Adipocyte (in vitro differentiated cells): ENCODE measurements around the gene ZNF783.
A peak's percentile ranks its signal among the peaks of the same experiment; 100 is the strongest.
"Not testable (repeated sequence)": the region's sequence is repeated elsewhere in the genome, so short reads cannot be mapped to it uniquely, and the experiment has no call there.

Source experiments
- DNase-seq: peaks from one replicate; pipeline ENCODE4 v3.0.0-alpha.2; 2015; ENCODE audit warnings: low read depth
- H3K27me3 ChIP-seq: replicated peaks from 2 replicates; pipeline ENCODE4 v1.7.0; 2013; ENCODE audit warnings: mild to moderate bottlenecking, low read length, moderate library complexity; ENCODE audit not compliant: control insufficient read depth, insufficient read depth
- H3K36me3 ChIP-seq: 2 replicates; pipeline ENCODE4 v1.7.0; 2013; ENCODE audit warnings: low read length, mild to moderate bottlenecking, moderate library complexity; ENCODE audit not compliant: control insufficient read depth, insufficient read depth, severe bottlenecking
- H3K4me1 ChIP-seq: 2 replicates; pipeline ENCODE4 v1.7.0; 2013; ENCODE audit warnings: mild to moderate bottlenecking, low read length, moderate library complexity; ENCODE audit not compliant: control insufficient read depth, insufficient read depth
- H3K4me3 ChIP-seq: 2 replicates; pipeline ENCODE4 v1.7.0; 2013; ENCODE audit warnings: mild to moderate bottlenecking, low read length, moderate library complexity
- H3K9ac ChIP-seq: 2 replicates; pipeline ENCODE4 v1.7.0; 2013; ENCODE audit warnings: mild to moderate bottlenecking, low read length, moderate library complexity
- H3K9me3 ChIP-seq: 2 replicates; pipeline ENCODE4 v1.7.0; 2013; ENCODE audit warnings: mild to moderate bottlenecking, low read length, moderate library complexity; ENCODE audit not compliant: control insufficient read depth

The ZNF783 gene

GRCh38 chr7:149245244-149245643 is 16.8 kb upstream of the ZNF783 start:
- H3K4me1 ChIP-seq: peaks cover 8% of the 10 kb centered on the region
- no peak overlapping the region for H3K9ac ChIP-seq
- no peaks in the 10 kb centered on the region for H3K36me3 ChIP-seq
- DNase-seq: peak; percentile 16
- H3K27me3 ChIP-seq: no peaks in the 10 kb centered on the region
- peaks cover 7% of the 10 kb centered on the region for H3K9me3 ChIP-seq
- H3K4me3 ChIP-seq: no peak overlapping the region

DNA sequence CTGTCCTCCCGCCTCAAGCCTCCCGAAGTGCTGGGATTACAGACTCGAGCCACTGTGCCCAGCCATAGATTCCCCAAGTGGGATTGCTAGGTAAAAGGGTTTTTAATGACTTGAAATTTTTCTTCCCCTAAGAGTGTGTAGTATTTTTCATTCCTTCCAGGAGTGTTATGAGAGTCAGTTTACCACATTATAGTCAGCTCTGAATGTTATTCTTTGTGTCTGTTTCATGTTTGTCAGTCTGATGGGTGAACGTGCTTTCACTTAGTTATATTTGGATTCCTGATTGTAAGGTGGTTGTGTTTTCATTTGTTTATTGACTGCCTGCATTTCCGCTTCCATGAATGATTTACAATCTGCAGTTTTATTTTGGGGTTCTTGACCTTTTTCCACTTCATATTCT is 16.3 kb upstream of the ZNF783 start:
- H3K4me1 ChIP-seq: peaks cover 3% of the 10 kb centered on the region
- H3K36me3 ChIP-seq: peaks cover 3% of the 10 kb centered on the region
- no peak for DNase-seq
- no peak overlapping the region for H3K4me3 ChIP-seq
- peaks cover 7% of the 10 kb centered on the region for H3K9me3 ChIP-seq
- H3K9ac ChIP-seq: no peak overlapping the region
- no peaks in the 10 kb centered on the region for H3K27me3 ChIP-seq

- no peak for DNase-seq
- Histone ChIP-seq H3K36me3 (peaks cover 27% of the 10 kb centered on the region), H3K9ac (no peak overlapping the region), H3K4me3 (no peak overlapping the region), H3K4me1 (no peaks in the 10 kb centered on the region), H3K9me3 (no peaks in the 10 kb centered on the region), H3K27me3 (no peaks in the 10 kb centered on the region)
Measured at GRCh38 chr7:149248777-149249176, 13.2 kb upstream of the ZNF783 start.

GRCh38 chr7:149250151-149250550 is 11.8 kb upstream of the ZNF783 start:
- peaks cover 38% of the 10 kb centered on the region for H3K36me3 ChIP-seq
- H3K4me3 ChIP-seq: not testable (repeated sequence)

DNA sequence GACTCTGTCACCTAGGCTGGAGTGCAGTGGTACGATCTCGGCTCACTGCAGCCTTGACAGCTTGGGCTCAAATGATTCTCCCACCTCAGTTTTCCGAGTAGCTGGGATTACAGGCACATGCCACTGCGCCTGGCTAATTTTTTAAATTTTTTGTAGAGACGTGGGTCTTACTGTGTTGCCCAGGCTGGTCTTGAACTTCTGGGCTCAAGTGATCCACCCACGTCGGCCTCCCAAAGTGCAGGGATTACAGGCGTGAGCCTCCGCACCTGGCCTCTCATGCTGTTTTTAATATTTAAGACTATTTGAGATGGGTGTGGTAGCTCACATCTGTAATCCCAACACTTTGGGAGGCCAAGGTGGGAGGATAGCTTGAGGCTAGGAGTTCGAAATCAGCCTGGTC is 10.5 kb upstream of the ZNF783 start:
- H3K4me1 ChIP-seq, H3K9ac ChIP-seq, H3K27me3 ChIP-seq, H3K4me3 ChIP-seq, H3K9me3 ChIP-seq, DNase-seq: not testable (repeated sequence)
- H3K36me3 ChIP-seq: peaks cover 47% of the 10 kb centered on the region

More at GRCh38 chr7:149250151-149250550, 11.8 kb upstream of the ZNF783 start:
- not testable (repeated sequence) for DNase-seq, H3K4me1 ChIP-seq, H3K9ac ChIP-seq, H3K9me3 ChIP-seq, H3K27me3 ChIP-seq

DNA sequence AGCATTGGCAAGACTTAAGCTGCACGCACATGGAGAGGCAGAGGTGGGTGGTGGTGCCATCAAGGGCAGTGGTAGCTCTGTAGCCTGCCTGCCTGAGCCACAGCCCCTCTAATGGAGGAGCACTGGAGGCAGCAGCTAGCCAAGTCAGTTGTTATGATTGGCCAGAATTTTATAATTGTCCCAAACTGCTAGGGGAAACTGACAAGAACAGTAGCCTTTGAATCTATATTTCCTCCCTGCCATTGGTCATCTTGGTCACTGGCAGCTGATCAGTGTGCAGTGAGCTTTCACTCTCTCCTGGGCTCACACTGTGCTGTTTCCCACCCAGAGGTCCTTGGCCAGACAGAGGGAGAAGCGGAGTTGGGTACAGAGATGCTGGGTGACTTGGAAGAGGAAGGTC is 9.6 kb upstream of the ZNF783 start:
- no peaks in the 10 kb centered on the region for H3K4me1 ChIP-seq
- H3K27me3 ChIP-seq: no peaks in the 10 kb centered on the region
- H3K4me3 ChIP-seq: no peak overlapping the region
- no peak for DNase-seq
- peaks cover 47% of the 10 kb centered on the region for H3K36me3 ChIP-seq
- H3K9me3 ChIP-seq: no peaks in the 10 kb centered on the region
- no peak overlapping the region for H3K9ac ChIP-seq

- no peak for DNase-seq
- H3K27me3 ChIP-seq: no peaks in the 10 kb centered on the region
- no peaks in the 10 kb centered on the region for H3K4me1 ChIP-seq
- no peak overlapping the region for H3K4me3 ChIP-seq
- H3K9me3 ChIP-seq: no peaks in the 10 kb centered on the region
- H3K36me3 ChIP-seq: peaks cover 47% of the 10 kb centered on the region
- no peak overlapping the region for H3K9ac ChIP-seq
Measured at GRCh38 chr7:149253665-149254064, 8.3 kb upstream of the ZNF783 start.

- no peak for DNase-seq
- Histone ChIP-seq H3K4me3 (no peak overlapping the region), H3K36me3 (peaks cover 47% of the 10 kb centered on the region), H3K4me1 (no peaks in the 10 kb centered on the region), H3K27me3 (no peaks in the 10 kb centered on the region), H3K9me3 (no peaks in the 10 kb centered on the region), H3K9ac (no peak overlapping the region)
Measured at GRCh38 chr7:149254181-149254858, 7.7 kb upstream of the ZNF783 start.

DNA sequence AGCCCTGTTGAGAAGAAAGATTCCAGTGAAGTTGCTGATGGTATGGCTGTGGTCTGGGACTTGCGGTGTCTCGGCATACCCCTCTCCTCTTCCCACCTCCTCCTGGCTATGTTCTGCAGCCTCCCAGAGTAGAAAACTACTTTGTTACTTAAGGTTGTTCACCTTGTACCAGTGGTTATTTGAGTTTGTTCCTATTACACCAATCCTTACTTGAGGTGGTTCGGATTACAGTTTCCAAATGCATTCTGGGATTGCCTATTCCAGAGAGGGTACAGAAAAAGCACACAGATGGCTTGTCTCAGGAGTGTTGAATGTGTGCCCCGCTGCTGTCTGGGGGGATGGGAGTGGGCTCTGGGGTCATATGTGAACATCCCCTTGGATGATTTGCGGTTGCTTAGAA is 6.8 kb upstream of the ZNF783 start:
- Histone ChIP-seq H3K36me3 (peaks cover 47% of the 10 kb centered on the region), H3K9me3 (no peaks in the 10 kb centered on the region), H3K4me3 (no peak overlapping the region), H3K27me3 (no peaks in the 10 kb centered on the region), H3K9ac (no peak overlapping the region), H3K4me1 (no peaks in the 10 kb centered on the region)
- DNase-seq: no peak

DNA sequence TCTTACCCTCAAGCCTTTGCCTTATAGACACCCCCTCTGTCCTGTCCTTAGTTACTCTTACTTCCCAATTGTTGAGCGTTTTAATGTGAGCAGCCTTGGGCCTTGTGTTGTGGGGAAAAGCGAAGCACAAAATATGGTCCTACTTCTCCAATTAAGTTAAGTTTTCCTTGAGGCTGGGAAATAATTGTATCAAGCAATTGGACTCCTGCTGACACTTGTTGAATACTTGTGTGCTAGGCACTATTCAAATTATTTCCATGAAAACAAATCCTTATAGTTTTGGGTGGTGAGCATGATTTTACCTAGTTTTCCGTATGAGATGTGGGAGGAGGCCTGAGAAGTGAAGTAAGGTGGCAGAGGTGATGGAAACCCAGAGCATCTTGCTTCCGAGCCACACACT is 5.4 kb upstream of the ZNF783 start:
- peaks cover 42% of the 10 kb centered on the region for H3K36me3 ChIP-seq
- H3K27me3 ChIP-seq: no peaks in the 10 kb centered on the region
- no peaks in the 10 kb centered on the region for H3K9me3 ChIP-seq
- peaks cover 4% of the 10 kb centered on the region for H3K4me1 ChIP-seq
- H3K9ac ChIP-seq: no peak overlapping the region
- H3K4me3 ChIP-seq: no peak overlapping the region
- DNase-seq: no peak

GRCh38 chr7:149257146-149257545 is 4.8 kb upstream of the ZNF783 start:
- Histone ChIP-seq H3K9ac (no peak overlapping the region), H3K9me3 (no peaks in the 10 kb centered on the region), H3K4me3 (no peak overlapping the region), H3K36me3 (peaks cover 36% of the 10 kb centered on the region), H3K27me3 (no peaks in the 10 kb centered on the region), H3K4me1 (peaks cover 4% of the 10 kb centered on the region)
- DNase-seq: no peak

DNA sequence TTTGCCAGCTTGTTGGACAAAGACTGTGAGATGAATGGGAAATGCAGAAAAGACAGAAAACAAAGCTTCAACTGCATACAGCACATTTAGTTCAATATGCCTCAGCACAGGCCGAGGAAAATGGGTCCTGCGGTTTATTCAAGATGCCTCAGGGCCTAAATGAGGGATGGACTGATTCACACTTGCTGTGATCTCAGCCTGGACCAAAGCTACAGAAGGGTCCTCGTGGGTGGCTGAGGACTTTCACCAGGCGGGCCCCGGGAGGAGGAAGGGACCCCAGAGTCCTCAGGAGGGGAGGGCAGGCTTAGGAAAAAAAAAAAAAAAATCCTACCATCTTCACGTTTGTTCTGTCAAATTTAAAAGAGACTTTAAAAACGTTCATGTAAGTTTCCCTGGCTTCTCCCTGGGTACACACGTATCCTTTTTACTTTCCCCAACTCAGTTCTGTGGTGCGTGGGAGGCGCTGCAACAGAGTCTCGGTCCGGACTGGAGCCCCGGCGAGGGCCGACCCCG is 624 bp upstream of the ZNF783 start:
- DNase-seq: peak; percentile 67
- no peaks in the 10 kb centered on the region for H3K27me3 ChIP-seq
- peak overlapping the region; percentile 92 for H3K9ac ChIP-seq
- H3K4me1 ChIP-seq: peaks cover 16% of the 10 kb centered on the region
- H3K36me3 ChIP-seq: peaks cover 13% of the 10 kb centered on the region
- H3K4me3 ChIP-seq: peak overlapping the region; percentile 85
- H3K9me3 ChIP-seq: no peaks in the 10 kb centered on the region
